BLaER1 (cell line): ENCODE results near the gene ARPC2.
A peak's percentile ranks its signal among the peaks of the same experiment; 100 is the strongest.

Source experiments
- H3K27ac ChIP-seq: shearing (Covaris generic); formaldehyde crosslinking; 2 replicates; pipeline ENCODE4 v1.8.1; 2022
- H3K27me3 ChIP-seq: shearing (Covaris generic); formaldehyde crosslinking; 2 replicates; pipeline ENCODE4 v1.8.1; 2022
- H3K36me3 ChIP-seq: shearing (Covaris generic); formaldehyde crosslinking; 2 replicates; pipeline ENCODE4 v1.8.1; 2022
- H3K4me1 ChIP-seq: shearing (Covaris generic); formaldehyde crosslinking; 2 replicates; pipeline ENCODE4 v1.8.1; 2022
- H3K4me2 ChIP-seq: shearing (Covaris generic); formaldehyde crosslinking; 2 replicates; pipeline ENCODE4 v1.8.1; 2022
- H3K4me3 ChIP-seq: shearing (Covaris generic); formaldehyde crosslinking; 2 replicates; pipeline ENCODE4 v1.8.1; 2022
- H3K9ac ChIP-seq: shearing (Covaris generic); formaldehyde crosslinking; 2 replicates; pipeline ENCODE4 v1.8.1; 2022
- H3K9me3 ChIP-seq: shearing (Covaris generic); formaldehyde crosslinking; 2 replicates; pipeline ENCODE4 v1.8.1; 2022
- H4K20me1 ChIP-seq: shearing (Covaris generic); formaldehyde crosslinking; 2 replicates; pipeline ENCODE4 v1.8.1; 2022
- Cebpa-rat ChIP-seq: shearing (Covaris generic); IDR thresholded peaks from 2 replicates; pipeline ENCODE4 v1.8.1; 2022

ARPC2 gene

DNA sequence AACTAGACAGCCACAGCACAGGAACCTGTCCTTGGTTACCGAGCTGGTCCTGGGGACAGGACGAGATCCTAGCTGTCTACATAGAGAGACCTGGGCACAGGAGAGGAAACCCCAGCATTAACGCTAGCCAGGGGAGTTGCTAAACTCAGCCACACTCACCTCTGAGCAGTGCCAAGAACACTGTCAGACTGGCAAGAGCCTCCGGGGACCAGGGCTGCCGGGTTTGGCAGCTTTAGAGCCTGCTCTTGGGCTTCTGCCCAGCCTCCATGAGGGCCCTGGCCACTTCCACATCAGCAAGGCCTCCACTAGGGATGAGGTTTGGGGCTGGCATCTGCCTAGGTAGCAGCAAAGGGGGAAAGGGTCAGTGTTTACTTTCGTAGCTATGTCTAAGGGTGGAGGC is 68.6 kb downstream of the ARPC2 start:
- peaks cover 73% of the 10 kb centered on the region for H3K4me1 ChIP-seq
- TF ChIP-seq Cebpa-rat = no peak

DNA sequence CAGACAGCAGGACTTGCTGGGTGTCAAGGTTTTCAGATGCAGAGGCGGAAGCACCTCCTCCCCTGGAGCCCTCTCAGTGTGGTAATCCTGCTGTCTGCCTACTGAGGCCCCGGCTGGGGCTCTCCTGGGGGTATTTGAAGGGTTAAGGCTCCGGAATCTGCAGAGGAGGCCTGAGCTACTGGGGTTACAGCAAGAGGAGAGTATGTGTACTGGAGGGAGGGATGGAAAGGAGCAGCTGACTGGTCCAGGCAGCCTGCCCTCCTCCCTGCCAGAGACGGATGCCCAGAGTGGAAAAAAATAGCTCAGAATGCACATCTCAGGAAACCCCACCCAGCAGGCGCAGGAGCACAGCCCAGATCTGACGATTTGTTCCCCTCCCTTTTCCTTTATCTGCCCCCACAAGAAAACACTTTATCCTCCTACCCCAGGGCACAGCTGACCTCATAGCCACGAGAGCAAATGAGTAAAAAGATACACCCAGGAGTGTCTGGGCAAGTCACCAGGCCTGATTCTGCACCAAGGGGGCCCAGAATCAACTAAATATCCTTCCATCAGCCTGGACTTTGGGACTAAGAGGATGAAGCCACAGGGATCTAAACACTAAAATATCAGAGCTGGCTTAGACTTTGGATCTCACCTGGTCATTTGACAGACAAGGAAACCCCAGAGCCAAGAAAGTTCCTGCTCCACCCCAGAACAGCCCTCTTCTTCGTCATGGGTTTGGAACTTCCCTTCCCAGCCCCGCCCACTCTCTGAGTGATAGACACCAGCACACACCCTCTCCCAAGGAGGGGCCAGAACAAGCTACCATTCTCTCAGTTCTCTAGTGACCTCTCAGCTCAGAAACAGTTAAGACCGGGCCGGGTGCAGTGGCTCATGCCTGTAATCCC is 69.8 kb downstream of the ARPC2 start:
- H3K9ac ChIP-seq = peak overlapping the region; percentile 78
- TF ChIP-seq Cebpa-rat = no peak
- H4K20me1 ChIP-seq = no peaks in the 10 kb centered on the region
- H3K4me3 ChIP-seq = peak overlapping the region; percentile 65
- H3K4me1 ChIP-seq = peaks cover 86% of the 10 kb centered on the region
- H3K4me2 ChIP-seq = peak overlapping the region; percentile 96
- H3K27me3 ChIP-seq = no peaks in the 10 kb centered on the region
- 0 out of 2 replicates have a peak, but pooled peaks cover 3% of the 10 kb centered on the region for H3K36me3 ChIP-seq
- no peaks in the 10 kb centered on the region for H3K9me3 ChIP-seq
- peak overlapping the region; percentile 83 for H3K27ac ChIP-seq

More for the DNA sequence above, 68.6 kb downstream of the ARPC2 start:
- H3K4me3 ChIP-seq = peak overlapping the region; percentile 65
- H3K9me3 ChIP-seq = no peaks in the 10 kb centered on the region
- H3K27me3 ChIP-seq = no peaks in the 10 kb centered on the region
- H3K27ac ChIP-seq = peak overlapping the region; percentile 83
- peak overlapping the region; percentile 96 for H3K4me2 ChIP-seq
- H3K9ac ChIP-seq = peak overlapping the region; percentile 78
- no peaks in the 10 kb centered on the region for H4K20me1 ChIP-seq
- H3K36me3 ChIP-seq = peaks cover 10% of the 10 kb centered on the region

DNA sequence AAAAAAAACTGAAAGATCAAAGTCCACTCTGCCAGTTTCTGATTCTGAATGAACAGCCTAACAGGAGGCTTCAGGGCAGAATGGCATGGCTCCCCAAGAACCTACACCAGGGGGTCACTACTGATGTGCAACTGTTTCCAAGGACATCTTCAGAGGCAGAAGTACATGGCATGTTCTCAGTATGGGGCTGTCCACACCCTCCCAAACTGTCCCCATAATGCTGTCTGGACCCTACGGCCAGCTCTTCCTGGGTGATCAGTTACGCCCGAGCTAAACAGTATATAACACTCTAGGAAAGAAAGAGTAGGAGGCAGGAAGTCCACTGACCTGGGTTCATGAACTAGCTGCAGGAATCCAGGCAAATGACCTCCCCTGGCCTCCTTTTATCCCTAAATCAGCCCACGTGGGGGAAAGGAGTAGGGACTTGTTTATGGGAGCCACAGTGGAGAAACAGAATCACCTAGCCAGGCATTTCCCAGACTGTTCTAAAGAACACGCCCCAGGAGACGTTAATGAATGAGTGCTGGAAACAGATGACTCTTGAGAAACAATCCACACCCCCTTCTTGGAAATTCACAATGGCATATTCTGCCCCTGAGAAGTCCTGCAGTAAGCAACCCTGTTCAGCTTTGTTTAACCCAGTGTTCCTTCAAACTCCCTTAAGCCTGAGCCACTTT is 72.8 kb downstream of the ARPC2 start:
- no peaks in the 10 kb centered on the region for H3K27me3 ChIP-seq
- no peaks in the 10 kb centered on the region for H3K9me3 ChIP-seq
- H3K27ac ChIP-seq = no peak overlapping the region
- H3K36me3 ChIP-seq = no peaks in the 10 kb centered on the region
- peaks cover 71% of the 10 kb centered on the region for H3K4me1 ChIP-seq
- H3K9ac ChIP-seq = no peak overlapping the region
- H4K20me1 ChIP-seq = no peaks in the 10 kb centered on the region
- H3K4me2 ChIP-seq = peak overlapping the region; percentile 85
- no peak overlapping the region for H3K4me3 ChIP-seq
- no peak for TF ChIP-seq Cebpa-rat

DNA sequence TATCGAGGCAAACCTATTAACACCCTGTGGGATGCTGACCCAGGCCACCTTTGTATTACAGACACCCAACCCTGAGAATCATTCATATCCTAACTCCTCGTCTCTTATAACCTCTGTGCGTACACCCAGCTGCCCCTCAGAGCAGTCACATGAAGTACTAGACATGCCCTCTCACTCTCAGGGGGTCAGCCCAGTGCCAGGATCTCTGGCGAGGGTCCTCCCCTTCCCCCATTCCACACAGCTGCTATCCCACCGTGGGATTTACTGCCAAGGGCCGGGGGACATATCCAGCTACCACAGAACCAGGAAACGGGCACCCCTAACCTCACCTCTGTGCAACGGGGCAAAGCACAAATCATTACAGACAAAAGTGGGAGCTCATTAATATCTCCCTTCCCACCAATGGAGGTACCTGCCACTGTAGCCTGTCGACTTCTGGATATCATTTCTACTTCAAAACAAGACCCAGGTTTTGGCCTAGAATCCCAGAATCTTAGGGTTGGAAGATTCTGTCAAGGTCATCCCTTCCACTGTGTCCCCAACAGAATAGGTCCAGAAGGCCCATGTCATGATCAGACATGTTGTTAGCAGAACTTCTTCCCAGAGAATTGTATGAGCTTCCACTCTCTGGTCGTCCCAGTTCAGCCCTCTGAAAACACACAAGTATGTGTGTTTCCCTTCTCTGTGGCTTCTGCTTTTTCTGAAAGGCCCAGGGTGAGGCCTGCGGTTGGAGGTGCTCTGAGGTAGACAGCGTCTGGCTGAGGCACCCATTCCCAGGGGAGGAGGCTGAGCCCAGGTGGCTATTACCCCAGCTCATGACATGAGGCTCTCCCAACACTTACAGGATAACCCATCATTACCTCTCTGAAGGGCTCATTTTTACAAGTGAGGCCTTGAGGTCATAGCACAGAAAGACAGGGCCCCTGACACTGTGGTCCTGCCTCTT is 73.6 kb downstream of the ARPC2 start:
- H3K4me3 ChIP-seq = no peak overlapping the region
- H3K9me3 ChIP-seq = no peaks in the 10 kb centered on the region
- H3K27ac ChIP-seq = peak overlapping the region; percentile 10; the same call in 1 of the 2 replicates
- H3K4me2 ChIP-seq = peak overlapping the region; percentile 85
- TF ChIP-seq Cebpa-rat = no peak
- no peaks in the 10 kb centered on the region for H4K20me1 ChIP-seq
- H3K27me3 ChIP-seq = no peaks in the 10 kb centered on the region
- no peak overlapping the region for H3K9ac ChIP-seq
- H3K4me1 ChIP-seq = peaks cover 63% of the 10 kb centered on the region
- H3K36me3 ChIP-seq = no peaks in the 10 kb centered on the region

DNA sequence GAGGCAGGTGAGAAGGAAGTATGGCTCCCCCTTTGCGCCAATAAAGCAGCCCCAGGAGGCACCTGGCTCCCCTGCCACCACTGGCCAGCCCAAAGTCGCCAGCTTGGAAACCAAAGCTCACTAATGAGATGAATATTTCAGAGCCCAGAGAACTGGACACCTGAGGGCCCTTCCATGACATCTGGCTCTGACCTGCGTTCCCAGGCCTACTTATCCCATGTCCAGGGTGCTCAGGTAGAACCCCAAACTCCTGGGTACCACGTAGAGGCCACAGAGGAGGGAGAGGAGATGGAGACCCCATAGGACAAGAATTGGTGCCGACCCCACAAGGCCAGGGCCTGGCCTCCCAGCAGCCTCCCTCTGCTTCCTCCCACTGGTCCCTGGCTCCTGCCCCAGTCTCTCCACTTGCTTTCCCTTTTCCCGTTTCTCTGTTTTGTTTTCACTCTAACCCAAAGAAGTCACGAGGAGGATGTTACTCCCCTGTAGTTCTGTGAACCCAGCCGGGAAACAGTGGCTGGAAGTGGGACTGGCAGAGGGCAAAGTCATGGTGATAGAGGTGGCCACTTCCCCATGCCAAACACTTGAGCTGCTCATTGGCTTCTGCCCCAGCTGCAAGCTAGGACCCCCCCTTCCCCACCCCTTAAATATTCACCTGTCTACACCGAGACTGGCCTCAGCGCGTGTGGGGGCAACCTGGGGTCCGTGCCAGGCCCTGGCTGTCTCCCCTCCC is 74.5 kb downstream of the ARPC2 start:
- H4K20me1 ChIP-seq = no peaks in the 10 kb centered on the region
- H3K9ac ChIP-seq = peak overlapping the region; percentile 70
- no peaks in the 10 kb centered on the region for H3K36me3 ChIP-seq
- H3K9me3 ChIP-seq = no peaks in the 10 kb centered on the region
- peak overlapping the region; percentile 85 for H3K4me2 ChIP-seq
- H3K4me1 ChIP-seq = peaks cover 54% of the 10 kb centered on the region
- H3K27me3 ChIP-seq = no peaks in the 10 kb centered on the region
- H3K27ac ChIP-seq = peak overlapping the region; percentile 54
- TF ChIP-seq Cebpa-rat = no peak
- H3K4me3 ChIP-seq = peak overlapping the region; percentile 68

DNA sequence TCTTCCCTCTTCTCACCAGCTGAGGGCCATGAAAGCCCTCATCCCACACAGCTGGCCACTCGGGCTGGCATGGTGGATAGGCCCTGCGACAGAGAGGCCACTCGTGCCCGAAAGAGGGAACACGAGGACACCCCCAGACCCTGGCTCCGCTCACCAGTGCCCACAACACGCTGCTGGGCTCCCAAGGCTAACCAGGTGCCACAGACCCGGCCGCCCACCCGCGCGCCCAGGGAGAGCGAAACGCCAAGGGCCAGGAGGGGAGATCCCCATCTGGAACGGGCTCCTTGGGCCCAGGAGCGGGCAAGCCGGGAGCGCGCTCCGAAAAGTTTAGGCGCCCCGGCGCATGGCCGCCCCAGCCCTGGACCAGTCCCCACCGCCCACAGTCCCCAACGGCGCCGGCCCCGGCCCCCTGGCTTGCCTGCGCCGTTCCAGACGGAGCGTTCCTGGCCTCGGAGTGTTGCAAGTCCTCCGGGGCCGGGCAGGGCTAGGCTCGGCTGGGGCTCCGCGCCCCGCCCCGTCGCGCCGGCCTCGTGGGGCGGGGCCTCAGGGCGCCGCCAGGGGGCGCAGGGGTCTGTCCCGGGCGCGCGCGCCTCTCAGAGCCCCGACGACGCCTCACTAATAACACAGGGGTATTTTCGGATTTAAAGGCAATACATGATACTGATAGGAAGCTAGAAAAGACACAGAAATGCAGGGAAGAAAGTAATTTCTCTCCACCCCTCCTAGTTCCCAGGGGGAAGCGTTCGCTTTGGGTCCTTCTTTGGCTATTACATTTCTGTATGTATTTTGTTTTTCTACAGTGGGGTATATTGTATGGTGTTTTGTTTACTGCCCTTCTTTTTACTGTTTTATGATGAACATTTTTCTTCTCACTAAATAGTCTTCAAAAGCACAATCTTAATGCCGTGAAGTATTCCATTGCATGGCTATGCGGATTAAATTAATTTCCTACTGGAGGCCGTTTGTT is 75.3 kb downstream of the ARPC2 start, which contains the start of gene TMBIM1:
Gene TMBIM1, minus strand, starts transcription at position 456 of the 967 bp plus-strand sequence. CDS start 10,362 bp downstream, outside the sequence.
- Histone ChIP-seq H3K4me3 (peak within 1 kb of the TSS; percentile 68), H3K9me3 (no peaks in the 10 kb centered on the region), H3K4me1 (peaks cover 47% of the 10 kb centered on the region), H3K36me3 (no peaks in the 10 kb centered on the region), H4K20me1 (no peaks in the 10 kb centered on the region), H3K4me2 (peak within 1 kb of the TSS; percentile 85), H3K9ac (peak within 1 kb of the TSS; percentile 70), H3K27ac (peak within 1 kb of the TSS; percentile 54), H3K27me3 (no peaks in the 10 kb centered on the region)
- TF ChIP-seq Cebpa-rat = no peak

DNA sequence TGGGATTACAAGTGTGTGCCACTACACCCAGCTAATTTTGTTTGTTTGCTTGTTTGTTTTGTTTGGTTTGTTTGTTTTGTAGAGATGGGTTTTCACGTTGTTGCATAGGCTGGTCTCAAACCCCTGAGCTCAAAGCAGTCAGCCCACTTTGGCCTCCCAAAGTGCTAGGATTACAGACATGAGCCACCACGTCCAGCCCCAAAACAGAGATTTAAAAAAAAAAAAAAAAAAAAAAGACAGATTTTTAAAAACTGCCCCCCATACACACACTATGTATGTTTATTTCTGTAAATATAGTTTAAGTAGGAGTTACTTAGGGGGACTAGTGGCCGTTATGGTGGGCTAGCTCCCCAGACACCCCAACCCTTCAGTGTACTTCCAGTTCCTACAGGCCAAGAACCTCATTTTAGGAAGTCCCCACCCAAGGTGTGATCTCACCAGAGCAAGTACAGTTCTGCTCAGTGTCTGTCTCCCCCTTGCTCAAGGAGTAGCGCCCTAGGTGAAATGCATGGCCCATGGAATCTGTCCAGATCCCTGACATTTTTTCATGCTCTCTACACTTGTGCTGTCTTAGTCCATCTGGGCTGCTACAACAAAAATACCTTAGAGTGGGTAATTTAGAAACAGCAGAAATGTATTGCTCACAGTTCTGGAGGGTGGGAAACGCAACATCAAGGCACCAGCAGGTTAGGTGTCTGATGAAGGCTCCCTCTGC is 76.9 kb downstream of the ARPC2 start:
- Histone ChIP-seq H3K27me3 (no peaks in the 10 kb centered on the region), H3K9me3 (no peaks in the 10 kb centered on the region), H4K20me1 (no peaks in the 10 kb centered on the region), H3K9ac (no peak overlapping the region), H3K27ac (no peak overlapping the region), H3K36me3 (no peaks in the 10 kb centered on the region), H3K4me2 (no peak overlapping the region), H3K4me1 (peaks cover 38% of the 10 kb centered on the region), H3K4me3 (no peak overlapping the region)
- no peak for TF ChIP-seq Cebpa-rat
